GM12865 (cell line): Measurements from ENCODE around the gene TNNI3K.

Source experiments
- DNase-seq: peaks from one replicate; pipeline ENCODE4 v3.0.0; 2010; ENCODE audit warnings: low read depth
- H3K4me3 ChIP-seq: 2 replicates; pipeline ENCODE4 v1.5.1; 2011; ENCODE audit warnings: mild to moderate bottlenecking, low read depth, low read length, control low read depth
- CTCF ChIP-seq: IDR thresholded peaks from 2 replicates; pipeline ENCODE4 v1.5.1; 2011; ENCODE audit warnings: low read length, control low read depth, low read depth, inconsistent platforms; ENCODE audit not compliant: insufficient read depth; ENCODE audit errors: missing control alignments

The TNNI3K gene

GRCh38 chr1:74205266-74205665, 29.9 kb upstream of the TNNI3K start:
- TF ChIP-seq CTCF, result no peak
- no peak overlapping the region for H3K4me3 ChIP-seq
- no peak for DNase-seq

GRCh38 chr1:74215229-74215628, 20.0 kb upstream of the TNNI3K start:
- H3K4me3 ChIP-seq, result no peak overlapping the region
- TF ChIP-seq CTCF, result no peak
- DNase-seq, result no peak

- no peak for TF ChIP-seq CTCF
Observed at GRCh38 chr1:74222701-74223100, 12.5 kb upstream of the TNNI3K start.

GRCh38 chr1:74223453-74223852, 11.7 kb upstream of the TNNI3K start:
- no peak for DNase-seq
- no peak for TF ChIP-seq CTCF
- no peak overlapping the region for H3K4me3 ChIP-seq

More at GRCh38 chr1:74222701-74223100, 12.5 kb upstream of the TNNI3K start:
- no peak overlapping the region for H3K4me3 ChIP-seq
- DNase-seq, result no peak

GRCh38 chr1:74236440-74236839, 1.3 kb downstream of the TNNI3K start:
- no peak overlapping the region for H3K4me3 ChIP-seq
- DNase-seq, result no peak
- no peak for TF ChIP-seq CTCF

GRCh38 chr1:74237035-74237434, 1.8 kb downstream of the TNNI3K start:
- no peak overlapping the region for H3K4me3 ChIP-seq
- TF ChIP-seq CTCF, result no peak
- no peak for DNase-seq

GRCh38 chr1:74237787-74238186, 2.6 kb downstream of the TNNI3K start:
- no peak for DNase-seq
- TF ChIP-seq CTCF, result no peak
- no peak overlapping the region for H3K4me3 ChIP-seq
